HG03571 (cell line): ENCODE measurements around the gene TBC1D16.

Source experiments
- ATAC-seq: cut with Tn5 transposase; IDR thresholded peaks from one replicate; pipeline ENCODE4 v1.9.1; 2021; ENCODE audit not compliant: unreplicated experiment

Gene TBC1D16

GRCh38 chr17:79952901-79953300 lies 82.8 kb downstream of the TBC1D16 start:
- ATAC-seq: no peak

DNA sequence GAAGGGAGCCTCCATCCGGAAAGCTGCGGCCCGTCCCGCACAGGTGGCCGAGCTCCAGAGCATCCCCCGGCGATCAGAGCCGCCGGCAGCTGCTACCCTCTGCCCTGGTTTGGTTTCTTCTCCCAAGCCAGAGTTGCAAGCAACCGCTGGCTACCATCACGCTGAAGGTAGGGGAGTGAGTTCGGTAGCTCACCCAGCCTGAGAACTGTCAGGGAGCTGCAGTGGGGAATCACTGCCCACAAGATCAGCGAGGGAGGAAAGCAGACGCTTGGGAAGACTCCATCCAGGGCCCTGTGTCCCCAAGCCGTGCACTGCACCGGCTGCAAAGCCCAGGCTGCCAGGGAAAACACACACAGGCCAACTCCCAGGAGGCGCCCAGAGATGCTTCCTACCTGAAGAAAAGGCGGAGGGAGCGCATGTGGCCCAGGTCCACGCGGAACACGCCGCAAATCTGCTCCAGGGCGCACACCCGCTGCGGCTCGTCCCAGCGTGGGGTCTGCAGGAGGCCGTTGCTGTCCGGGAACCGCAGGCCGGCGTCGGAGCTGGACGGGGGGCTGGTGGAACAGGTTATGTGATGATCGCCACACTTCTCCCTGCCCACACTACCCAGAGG lies 83.3 kb downstream of the TBC1D16 start:
- ATAC-seq: no peak

- no peak for ATAC-seq
Measured at GRCh38 chr17:79951361-79952264, 84.1 kb downstream of the TBC1D16 start.

GRCh38 chr17:79950751-79951150 lies 84.9 kb downstream of the TBC1D16 start:
- no peak for ATAC-seq

GRCh38 chr17:79950306-79950705 lies 85.4 kb downstream of the TBC1D16 start:
- ATAC-seq: no peak

- no peak for ATAC-seq
Measured at GRCh38 chr17:79949656-79950209, 85.9 kb downstream of the TBC1D16 start.

GRCh38 chr17:79948945-79949655 lies 86.6 kb downstream of the TBC1D16 start:
- no peak for ATAC-seq

- no peak for ATAC-seq
Measured at GRCh38 chr17:79948406-79948944, 87.2 kb downstream of the TBC1D16 start.

GRCh38 chr17:79947351-79948031 lies 88.2 kb downstream of the TBC1D16 start:
- no peak for ATAC-seq

DNA sequence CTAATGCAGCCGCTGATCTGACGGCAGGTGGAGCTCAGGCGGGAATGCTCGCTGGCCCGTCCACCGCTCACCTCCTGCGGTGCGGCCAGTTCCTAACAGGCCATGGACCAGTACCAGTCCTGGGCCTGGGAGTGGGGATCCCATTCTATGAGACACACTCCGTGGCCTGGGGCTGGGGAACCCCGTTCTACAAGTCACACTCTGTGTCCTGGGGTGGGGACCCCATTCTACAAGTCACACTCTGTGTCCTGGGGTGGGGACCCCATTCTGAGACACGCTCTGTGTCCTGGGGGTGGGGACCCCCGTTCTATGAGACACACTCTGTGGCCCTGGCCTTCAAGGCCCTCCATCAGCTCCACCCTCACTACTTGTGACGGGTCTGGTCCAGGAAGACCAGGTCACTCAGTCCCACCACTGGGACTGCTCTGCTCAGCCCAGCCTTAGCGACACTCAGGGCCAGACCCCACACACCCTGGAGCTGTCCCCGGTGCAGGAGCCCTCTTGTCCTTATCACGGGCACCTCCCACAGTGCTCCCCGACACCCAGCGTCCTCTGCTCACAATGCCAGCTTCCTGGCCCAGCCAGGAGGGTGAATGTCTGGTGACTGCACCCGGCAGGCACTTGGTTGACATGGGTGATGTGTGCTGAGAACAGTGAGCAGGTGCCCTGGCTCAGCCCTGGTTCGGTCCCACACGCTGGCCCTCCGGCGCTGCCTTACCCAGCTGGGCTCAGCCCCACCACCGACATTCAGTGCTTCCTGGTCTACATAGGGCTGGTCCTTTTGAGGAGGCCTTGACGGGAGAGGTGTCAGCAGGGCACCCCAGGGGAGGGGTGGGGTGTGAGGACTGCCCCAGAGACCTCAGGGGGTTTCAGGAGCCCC lies 89.1 kb downstream of the TBC1D16 start:
- ATAC-seq: no peak

- no peak for ATAC-seq
Measured at GRCh38 chr17:79945591-79946255, 89.9 kb downstream of the TBC1D16 start.

DNA sequence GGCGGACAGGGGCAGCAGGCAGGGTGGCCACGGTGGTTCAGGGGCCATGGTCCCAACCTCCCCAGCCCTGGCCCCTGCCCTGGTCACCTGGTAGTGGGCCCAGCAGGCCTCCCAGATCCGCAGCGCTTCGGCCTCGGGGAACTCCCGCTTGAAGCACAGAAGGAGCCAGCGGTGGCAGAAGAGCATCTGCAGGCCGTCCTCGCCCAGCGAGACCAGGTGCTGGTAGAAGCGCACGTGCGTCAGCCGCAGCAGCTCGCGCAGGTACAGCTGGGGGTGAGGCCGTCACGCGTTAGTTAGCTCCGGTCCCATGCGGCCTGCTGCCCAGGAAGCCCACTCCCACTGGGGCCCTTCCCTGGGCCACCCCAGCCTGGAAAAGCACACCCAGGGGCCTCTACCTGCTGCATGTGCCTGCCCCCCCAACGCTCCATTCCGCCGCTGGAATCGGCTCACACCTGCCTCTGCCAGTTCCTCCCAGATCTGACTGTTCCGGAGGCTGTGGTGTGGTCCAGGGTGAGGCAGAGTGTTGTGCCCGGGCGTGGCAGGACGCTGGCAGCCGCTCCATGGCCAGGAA lies 90.8 kb downstream of the TBC1D16 start:
- ATAC-seq: no peak

GRCh38 chr17:79944251-79944812 lies 91.3 kb downstream of the TBC1D16 start:
- no peak for ATAC-seq

GRCh38 chr17:79943347-79944241 lies 92.1 kb downstream of the TBC1D16 start:
- ATAC-seq: no peak

GRCh38 chr17:79942591-79943346 lies 92.9 kb downstream of the TBC1D16 start:
- no peak for ATAC-seq

GRCh38 chr17:79942011-79942405 lies 93.7 kb downstream of the TBC1D16 start:
- ATAC-seq: no peak
